Measurements from ENCODE around the gene ZDHHC11B.
"Not testable (repeated sequence)": the region's sequence is repeated elsewhere in the genome, so short reads cannot be mapped to it uniquely, and the experiment has no call there.

ZDHHC11B gene

DNA sequence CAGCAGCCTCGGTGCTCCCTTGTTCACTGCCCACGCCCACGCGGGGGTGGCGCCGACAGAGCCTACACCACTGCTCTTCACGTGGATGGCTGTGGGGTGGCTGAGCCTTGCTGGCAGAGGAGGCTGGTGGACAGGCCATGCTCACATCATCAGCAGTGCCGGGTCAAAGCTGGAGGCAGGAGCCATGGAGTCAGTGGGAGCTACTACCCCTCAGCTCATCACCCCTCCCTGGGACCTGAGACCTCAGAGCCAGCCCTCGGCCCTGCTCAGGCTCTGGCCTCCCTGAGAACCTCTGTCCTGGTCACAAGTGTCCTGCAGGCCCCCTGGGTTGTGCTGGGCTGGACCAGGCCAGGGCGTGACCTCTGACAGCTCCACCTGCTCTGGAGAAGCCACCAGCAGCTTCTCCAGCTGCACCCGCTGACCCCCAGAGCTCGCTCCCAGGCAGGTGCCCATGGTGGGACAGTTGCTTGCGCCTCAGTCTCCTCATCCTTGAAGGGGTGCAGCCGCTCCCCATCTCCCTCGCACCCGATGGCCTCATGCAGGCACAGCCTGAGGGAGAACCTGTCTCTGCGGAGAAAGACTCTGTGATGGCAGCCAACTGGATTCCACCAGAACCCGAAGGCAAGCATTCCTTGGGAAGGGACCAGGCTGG lies 9.5 kb downstream of the ZDHHC11B start:
- not testable (repeated sequence) for H3K4me2 ChIP-seq (ENCODE audit: low read length); H4K20me1 ChIP-seq (ENCODE audit: control insufficient read depth, insufficient read depth, low read depth, low read length); H3K9me3 ChIP-seq (ENCODE audit: control insufficient read depth, insufficient read depth, low read length); H3K79me2 ChIP-seq (ENCODE audit: control insufficient read depth, low read length); H3K4me1 ChIP-seq (ENCODE audit: control insufficient read depth, low read length); H3F3A ChIP-seq (ENCODE audit: control insufficient read depth, insufficient read depth); H3K36me3 ChIP-seq (ENCODE audit: control insufficient read depth, low read length); H3K27me3 ChIP-seq (ENCODE audit: control insufficient read depth, low read length); H3K4me3 ChIP-seq (ENCODE audit: low read length); H3K27ac ChIP-seq (ENCODE audit: low read depth, low read length); H3K9me2 ChIP-seq (replicated peaks; ENCODE audit: control insufficient read depth, low read length)

DNA sequence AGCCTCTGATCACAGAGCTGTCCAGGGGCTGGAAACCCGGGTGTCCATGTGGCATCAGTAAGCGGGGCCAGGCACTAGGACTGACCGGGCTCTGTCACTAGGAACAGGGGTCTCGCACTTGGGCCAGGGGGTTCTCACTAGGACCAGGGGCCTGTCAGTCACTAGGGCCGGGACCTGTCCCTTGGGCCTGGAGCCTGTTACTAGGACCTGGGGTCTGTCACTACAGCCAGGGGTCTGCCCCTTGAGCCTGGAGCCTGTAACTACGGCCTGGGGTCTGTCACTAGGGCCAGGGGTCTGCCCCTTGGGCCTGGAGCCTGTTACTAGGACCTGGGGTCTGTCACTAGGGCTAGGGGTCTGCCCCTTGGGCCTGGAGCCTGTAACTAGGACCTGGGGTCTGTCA lies 10.2 kb downstream of the ZDHHC11B start:
- not testable (repeated sequence) for H3K36me3 ChIP-seq (ENCODE audit: control insufficient read depth, low read length); H3K4me1 ChIP-seq (ENCODE audit: control insufficient read depth, low read length); H3K4me2 ChIP-seq (ENCODE audit: low read length); H3K27me3 ChIP-seq (ENCODE audit: control insufficient read depth, low read length); H3K9me3 ChIP-seq (ENCODE audit: control insufficient read depth, insufficient read depth, low read length); H3K4me3 ChIP-seq (ENCODE audit: low read length); H3K9me2 ChIP-seq (replicated peaks; ENCODE audit: control insufficient read depth, low read length); H3K79me2 ChIP-seq (ENCODE audit: control insufficient read depth, low read length); H3F3A ChIP-seq (ENCODE audit: control insufficient read depth, insufficient read depth); H3K27ac ChIP-seq (ENCODE audit: low read depth, low read length); H4K20me1 ChIP-seq (ENCODE audit: control insufficient read depth, insufficient read depth, low read depth, low read length)

- H3K9me3 ChIP-seq (ENCODE audit: control insufficient read depth, insufficient read depth, low read length): no peaks in the 10 kb centered on the region
- no peaks in the 10 kb centered on the region for H3K79me2 ChIP-seq (ENCODE audit: control insufficient read depth, low read length)
- H3K4me3 ChIP-seq (ENCODE audit: low read length): no peak overlapping the region
- TF ChIP-seq CTCF (IDR thresholded peaks at IDR 0.05; ENCODE audit: low read depth, low read length, poor library complexity, severe bottlenecking) (no peak), EZH2phosphoT487 (IDR thresholded peaks at IDR 0.05; ENCODE audit: borderline replicate concordance, low read length) (no peak)
- H3K27me3 ChIP-seq (ENCODE audit: control insufficient read depth, low read length): no peaks in the 10 kb centered on the region
- no peaks in the 10 kb centered on the region for H3K36me3 ChIP-seq (ENCODE audit: control insufficient read depth, low read length)
- H3K27ac ChIP-seq (ENCODE audit: low read depth, low read length): no peak overlapping the region
- no peaks in the 10 kb centered on the region for H4K20me1 ChIP-seq (ENCODE audit: control insufficient read depth, insufficient read depth, low read depth, low read length)
- no peaks in the 10 kb centered on the region for H3F3A ChIP-seq (ENCODE audit: control insufficient read depth, insufficient read depth)
- no peak overlapping the region for H3K4me2 ChIP-seq (ENCODE audit: low read length)
- H3K4me1 ChIP-seq (ENCODE audit: control insufficient read depth, low read length): no peaks in the 10 kb centered on the region
- H3K9me2 ChIP-seq (replicated peaks; ENCODE audit: control insufficient read depth, low read length): no peaks in the 10 kb centered on the region
Observed at GRCh38 chr5:773517-774264, 10.8 kb downstream of the ZDHHC11B start.

DNA sequence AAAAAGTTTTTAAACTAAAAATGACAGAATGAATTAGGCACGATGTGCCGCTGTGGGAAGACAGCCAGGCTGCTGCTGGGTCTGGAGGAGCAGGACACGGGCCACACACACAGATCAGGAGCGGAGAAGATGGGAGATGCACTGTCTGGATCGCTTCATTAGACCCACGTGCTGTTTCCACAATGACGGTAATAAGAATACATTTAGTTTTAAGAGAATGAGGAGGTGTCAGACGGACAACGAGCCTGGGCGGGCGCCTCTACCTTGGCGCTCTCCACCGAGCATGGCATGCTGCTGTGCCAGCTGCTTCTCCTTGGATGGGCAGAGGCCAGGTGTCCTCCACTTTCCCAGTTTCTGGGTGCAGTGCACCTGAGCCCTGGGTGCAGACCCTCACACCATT lies 11.6 kb downstream of the ZDHHC11B start:
- not testable (repeated sequence) for H3K27me3 ChIP-seq (ENCODE audit: control insufficient read depth, low read length); H3K4me2 ChIP-seq (ENCODE audit: low read length); H3K9me2 ChIP-seq (replicated peaks; ENCODE audit: control insufficient read depth, low read length); H3K27ac ChIP-seq (ENCODE audit: low read depth, low read length); H4K20me1 ChIP-seq (ENCODE audit: control insufficient read depth, insufficient read depth, low read depth, low read length); H3K4me1 ChIP-seq (ENCODE audit: control insufficient read depth, low read length); H3K79me2 ChIP-seq (ENCODE audit: control insufficient read depth, low read length); H3F3A ChIP-seq (ENCODE audit: control insufficient read depth, insufficient read depth); H3K9me3 ChIP-seq (ENCODE audit: control insufficient read depth, insufficient read depth, low read length); H3K36me3 ChIP-seq (ENCODE audit: control insufficient read depth, low read length); H3K4me3 ChIP-seq (ENCODE audit: low read length)

- not testable (repeated sequence) for H3F3A ChIP-seq (ENCODE audit: control insufficient read depth, insufficient read depth); H3K9me3 ChIP-seq (ENCODE audit: control insufficient read depth, insufficient read depth, low read length); H3K4me2 ChIP-seq (ENCODE audit: low read length); H4K20me1 ChIP-seq (ENCODE audit: control insufficient read depth, insufficient read depth, low read depth, low read length); H3K79me2 ChIP-seq (ENCODE audit: control insufficient read depth, low read length); H3K9me2 ChIP-seq (replicated peaks; ENCODE audit: control insufficient read depth, low read length); H3K4me3 ChIP-seq (ENCODE audit: low read length); H3K4me1 ChIP-seq (ENCODE audit: control insufficient read depth, low read length); H3K27ac ChIP-seq (ENCODE audit: low read depth, low read length); H3K27me3 ChIP-seq (ENCODE audit: control insufficient read depth, low read length); H3K36me3 ChIP-seq (ENCODE audit: control insufficient read depth, low read length)
Observed at GRCh38 chr5:772547-772890, 12.0 kb downstream of the ZDHHC11B start.

- not testable (repeated sequence) for H3K27me3 ChIP-seq (ENCODE audit: control insufficient read depth, low read length); H3F3A ChIP-seq (ENCODE audit: control insufficient read depth, insufficient read depth); H3K36me3 ChIP-seq (ENCODE audit: control insufficient read depth, low read length); H3K4me3 ChIP-seq (ENCODE audit: low read length); H3K4me1 ChIP-seq (ENCODE audit: control insufficient read depth, low read length); H3K9me2 ChIP-seq (replicated peaks; ENCODE audit: control insufficient read depth, low read length); H3K27ac ChIP-seq (ENCODE audit: low read depth, low read length); H3K79me2 ChIP-seq (ENCODE audit: control insufficient read depth, low read length); H4K20me1 ChIP-seq (ENCODE audit: control insufficient read depth, insufficient read depth, low read depth, low read length); H3K9me3 ChIP-seq (ENCODE audit: control insufficient read depth, insufficient read depth, low read length); H3K4me2 ChIP-seq (ENCODE audit: low read length)
Observed at GRCh38 chr5:771841-772546, 12.5 kb downstream of the ZDHHC11B start.

GRCh38 chr5:771087-771781 lies 13.3 kb downstream of the ZDHHC11B start:
- not testable (repeated sequence) for H3K27me3 ChIP-seq (ENCODE audit: control insufficient read depth, low read length); H3K9me3 ChIP-seq (ENCODE audit: control insufficient read depth, insufficient read depth, low read length); H3K4me3 ChIP-seq (ENCODE audit: low read length); H3K4me2 ChIP-seq (ENCODE audit: low read length); H4K20me1 ChIP-seq (ENCODE audit: control insufficient read depth, insufficient read depth, low read depth, low read length); H3K36me3 ChIP-seq (ENCODE audit: control insufficient read depth, low read length); H3K4me1 ChIP-seq (ENCODE audit: control insufficient read depth, low read length); H3K9me2 ChIP-seq (replicated peaks; ENCODE audit: control insufficient read depth, low read length); H3F3A ChIP-seq (ENCODE audit: control insufficient read depth, insufficient read depth); H3K79me2 ChIP-seq (ENCODE audit: control insufficient read depth, low read length); H3K27ac ChIP-seq (ENCODE audit: low read depth, low read length)

Data from DOHH2 (cell line).